HG02973 (cell line): Measurements from ENCODE around the gene HAPSTR1.

Source experiments
- ATAC-seq: cut with Tn5 transposase; IDR thresholded peaks from one replicate; pipeline ENCODE4 v1.9.1; 2021; ENCODE audit warnings: moderate library complexity; ENCODE audit not compliant: unreplicated experiment

The HAPSTR1 gene

DNA sequence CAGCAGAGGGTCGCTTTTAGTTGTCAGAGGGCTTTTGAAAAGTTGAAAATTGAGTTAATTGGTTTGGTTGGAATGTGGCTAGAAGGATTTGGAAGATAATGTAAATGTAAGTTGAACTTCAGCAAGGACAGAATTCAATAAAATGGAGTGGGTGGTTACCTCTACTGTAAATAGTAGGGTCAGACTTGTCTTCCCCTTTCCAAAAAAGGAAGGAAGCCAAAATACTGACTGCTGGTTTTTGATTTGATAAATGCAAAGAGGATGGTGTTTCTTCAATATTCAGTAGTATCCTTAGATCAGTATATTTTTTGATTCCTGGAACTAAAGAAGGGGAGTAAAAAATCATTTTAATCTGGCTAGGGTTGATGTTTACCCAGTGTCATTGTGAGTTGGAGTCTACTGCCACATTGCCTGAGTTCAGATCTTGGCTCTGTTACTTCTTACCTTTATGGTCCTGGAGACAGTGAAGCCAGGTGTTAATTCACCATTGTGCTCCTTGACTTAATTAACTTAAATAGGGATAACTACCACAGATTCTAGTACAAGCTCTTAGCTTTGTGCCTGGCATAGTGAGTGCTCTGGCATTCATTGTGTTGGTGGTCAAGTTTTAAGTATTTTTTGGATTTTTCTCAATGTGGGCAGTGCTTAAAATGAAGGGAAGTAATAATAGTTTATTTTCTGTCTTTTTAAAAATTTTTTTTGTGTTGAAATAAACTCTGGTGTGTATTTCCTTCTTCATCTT is 4.4 kb downstream of the HAPSTR1 start:
- no peak for ATAC-seq

- ATAC-seq, result no peak
Observed at GRCh38 chr16:9096416-9096952, 5.0 kb downstream of the HAPSTR1 start.

DNA sequence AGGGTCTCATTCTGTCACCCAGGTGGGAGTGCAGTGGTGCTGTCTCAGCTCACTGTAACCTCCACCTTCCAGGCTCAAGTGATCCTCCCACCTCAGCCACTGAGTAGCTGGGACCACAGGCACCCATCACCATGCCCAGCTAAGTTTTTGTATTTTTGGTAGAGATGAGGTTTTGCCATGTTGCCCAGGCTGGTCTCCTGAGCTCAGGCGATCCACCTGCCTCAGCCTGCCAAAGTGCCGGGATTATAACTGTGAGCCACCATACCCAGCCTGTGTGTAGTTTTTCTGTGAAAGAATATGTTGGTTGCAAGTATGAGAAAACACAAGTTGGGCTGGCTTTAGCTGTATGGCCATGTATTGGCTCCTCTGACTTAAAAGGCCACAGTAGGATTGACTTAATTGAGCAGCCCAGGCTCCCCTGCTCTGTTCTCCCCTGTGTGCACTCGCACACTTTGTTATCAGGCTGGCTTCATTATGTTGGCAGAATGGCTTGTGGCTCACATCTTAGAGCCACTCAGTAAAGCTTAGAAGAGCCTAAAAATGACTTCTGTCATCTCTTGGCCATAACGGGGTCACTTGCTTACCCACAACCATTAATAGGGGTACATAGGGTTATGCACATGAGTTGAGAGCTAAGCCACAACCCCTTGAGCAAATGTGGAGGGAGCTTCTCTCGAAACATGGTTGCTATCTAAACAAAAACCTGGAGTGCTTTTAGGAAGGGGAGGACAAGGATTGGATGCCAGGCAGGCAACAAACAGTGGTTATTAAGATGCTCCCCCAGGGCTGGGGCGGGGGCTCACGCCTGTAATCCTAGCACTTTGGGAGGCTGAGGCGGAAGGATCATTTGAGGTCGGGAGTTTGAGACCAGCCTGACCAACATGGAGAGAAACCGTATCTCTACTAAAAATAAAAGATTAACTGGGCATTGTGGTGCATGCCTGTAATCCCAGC is 6.1 kb downstream of the HAPSTR1 start:
- ATAC-seq, result no peak

DNA sequence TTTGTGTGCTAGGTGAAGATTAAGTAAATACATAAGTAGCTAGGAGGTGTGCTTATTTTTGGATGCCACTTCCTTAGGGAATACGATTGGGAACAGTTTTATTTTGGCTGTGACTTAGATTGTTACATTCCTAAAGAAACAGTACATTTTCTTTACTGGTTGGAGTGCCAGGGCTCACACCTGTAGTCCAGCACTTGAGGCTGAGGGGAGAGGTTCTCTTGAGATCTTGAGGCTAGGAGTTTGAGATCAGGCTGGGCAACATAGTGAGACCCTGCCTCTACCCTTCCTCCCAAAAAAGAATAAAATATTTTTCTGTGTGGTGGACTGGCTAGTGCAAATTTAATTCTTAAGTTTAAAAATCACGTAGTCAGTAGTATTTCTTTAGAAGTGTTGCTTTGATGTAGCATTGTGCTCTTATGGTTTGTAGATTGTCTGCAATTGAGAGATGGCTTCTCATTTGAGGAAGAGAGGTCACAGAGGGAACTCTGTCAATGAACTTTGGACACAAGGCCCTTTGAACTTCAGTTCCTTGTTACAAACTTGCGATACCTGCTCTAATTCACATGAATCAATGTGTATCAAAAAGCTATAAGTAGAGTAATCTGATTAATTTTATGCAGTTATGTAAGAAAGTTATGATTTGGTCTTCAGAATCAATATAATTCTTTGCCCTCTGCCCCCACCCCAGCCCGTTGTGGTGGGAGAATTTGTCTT is 7.1 kb downstream of the HAPSTR1 start:
- ATAC-seq, result no peak

- ATAC-seq, result no peak
Observed at GRCh38 chr16:9099131-9099625, 7.7 kb downstream of the HAPSTR1 start.

DNA sequence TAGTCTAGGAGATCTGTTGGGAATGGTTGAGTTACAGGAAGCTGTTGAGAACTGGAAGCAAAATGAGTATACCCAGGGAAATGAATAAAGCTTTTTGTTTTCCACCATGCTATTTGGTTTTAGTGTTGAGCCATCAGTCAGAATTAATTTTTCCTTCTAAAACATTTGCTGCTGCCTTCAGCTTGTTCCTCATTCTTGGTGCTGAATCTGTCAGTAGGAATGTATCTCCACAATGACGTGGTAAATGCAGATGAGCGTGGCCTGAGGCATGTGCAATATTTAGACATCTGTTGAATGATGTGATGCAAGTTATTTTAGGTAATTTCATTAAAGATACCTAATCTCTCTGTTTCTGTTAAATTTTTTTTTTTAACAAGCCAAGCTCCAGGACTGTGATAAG is 10.9 kb downstream of the HAPSTR1 start:
- ATAC-seq, result no peak

DNA sequence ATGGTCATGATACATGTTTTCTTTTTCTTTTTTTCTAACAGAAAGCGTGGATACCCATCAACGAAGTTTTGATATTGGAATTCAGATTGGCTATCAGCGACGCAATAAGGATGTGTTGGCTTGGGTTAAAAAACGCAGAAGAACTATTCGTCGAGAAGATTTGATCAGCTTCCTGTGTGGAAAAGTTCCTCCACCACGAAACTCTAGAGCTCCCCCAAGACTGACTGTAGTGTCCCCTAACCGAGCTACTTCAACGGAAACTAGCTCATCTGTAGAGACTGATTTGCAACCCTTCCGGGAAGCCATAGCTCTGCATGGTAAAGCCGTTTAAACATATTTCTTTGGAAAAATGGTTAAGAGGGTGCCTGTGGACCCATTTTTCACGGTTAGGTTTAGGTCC is 11.5 kb downstream of the HAPSTR1 start:
- ATAC-seq, result no peak

DNA sequence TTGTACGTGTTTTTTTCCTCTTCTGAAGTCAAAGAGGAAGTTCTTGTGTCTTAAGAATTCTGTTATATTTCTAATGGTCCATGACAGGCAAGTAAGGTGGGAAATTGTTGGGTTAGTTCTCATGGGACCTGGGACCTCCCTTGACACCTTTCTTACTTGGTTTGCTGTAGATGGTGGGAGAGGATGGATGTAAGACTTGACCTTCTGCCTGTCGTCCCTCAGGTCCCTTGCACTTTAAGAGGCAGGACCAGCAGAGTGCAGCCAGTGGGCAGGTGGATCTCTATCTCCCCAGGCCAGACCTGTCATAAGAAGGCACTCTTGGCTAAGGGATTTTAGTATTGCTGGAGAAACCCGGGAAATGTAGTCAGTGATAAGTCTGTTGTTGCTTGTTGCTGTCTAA is 12.1 kb downstream of the HAPSTR1 start:
- no peak for ATAC-seq

- no peak for ATAC-seq
Observed at GRCh38 chr16:9105189-9105588, 13.7 kb downstream of the HAPSTR1 start.

DNA sequence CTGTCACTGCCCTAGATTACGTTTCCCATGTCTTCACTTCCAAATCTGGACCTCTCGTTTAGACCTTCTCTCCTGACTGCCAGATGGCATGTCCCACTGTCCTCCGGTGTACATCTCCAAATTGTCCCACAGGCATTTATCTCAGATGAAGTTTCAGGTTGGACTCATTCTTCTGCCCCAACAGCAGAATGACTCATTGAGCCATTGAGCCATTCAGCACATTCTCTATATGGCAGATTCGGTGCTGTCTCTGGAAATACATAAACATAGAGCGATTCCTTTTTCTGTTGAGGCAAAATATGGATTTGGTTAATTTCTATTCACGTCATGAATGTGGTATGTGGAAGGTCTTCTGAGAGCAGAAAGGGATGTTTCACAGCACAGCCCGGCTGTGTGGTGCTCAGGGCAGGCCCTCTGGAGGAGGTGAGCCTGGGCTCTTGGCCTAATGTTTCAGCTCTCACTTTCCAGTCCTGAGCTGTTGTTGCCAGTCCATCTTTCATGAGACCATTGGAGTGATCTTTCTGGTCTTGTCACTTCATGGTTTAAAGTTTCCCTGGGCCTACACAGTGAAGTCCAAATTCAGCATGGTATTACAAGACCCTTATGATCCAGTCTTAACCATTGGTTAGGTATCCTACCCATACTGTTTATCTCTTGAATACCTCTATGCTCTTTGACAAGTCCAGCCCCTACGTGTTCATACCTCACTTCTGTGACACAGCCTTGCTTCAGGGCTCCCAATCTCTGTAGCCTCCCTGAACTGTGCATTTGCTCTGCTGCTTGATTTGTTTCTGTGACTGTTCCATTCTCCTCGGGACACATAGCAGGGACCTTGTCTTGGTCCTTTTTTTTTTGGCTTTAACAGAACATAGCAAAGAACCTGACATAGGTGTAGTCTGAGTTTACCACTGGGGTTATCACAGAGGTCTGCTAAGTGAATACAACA is 15.9 kb downstream of the HAPSTR1 start:
- no peak for ATAC-seq

GRCh38 chr16:9109255-9109654 is 17.8 kb downstream of the HAPSTR1 start:
- ATAC-seq, result no peak

DNA sequence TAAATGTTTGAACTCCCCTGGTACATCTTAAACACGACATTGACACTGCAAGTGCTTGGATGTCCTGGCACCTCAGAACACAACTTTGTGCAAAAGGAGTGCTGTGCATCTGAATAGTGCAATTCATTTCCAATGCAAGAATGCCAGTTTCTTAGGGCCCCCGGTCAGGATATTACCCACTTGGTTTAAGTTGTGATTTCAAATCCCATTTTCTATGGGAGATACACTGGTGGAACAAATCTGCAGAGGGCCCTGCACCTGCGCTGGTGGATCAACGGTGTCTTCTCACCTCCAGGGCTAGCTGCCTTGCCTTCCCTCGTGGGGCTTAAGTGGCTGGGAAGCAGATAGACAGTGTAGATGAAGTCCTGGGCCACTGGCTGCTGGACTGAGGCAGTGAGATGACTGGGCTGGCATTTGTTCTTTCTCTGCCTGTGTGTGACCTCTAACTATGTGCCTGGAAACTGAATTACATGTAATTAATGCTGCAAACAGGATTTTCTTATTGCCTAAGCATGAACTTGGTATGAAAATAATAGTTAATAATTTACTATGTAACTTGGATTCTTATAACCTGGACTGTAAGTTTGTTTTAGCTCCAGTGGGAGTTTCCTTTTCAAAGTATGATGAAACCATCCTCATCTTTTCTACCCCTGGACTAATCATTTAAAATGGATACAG is 20.9 kb downstream of the HAPSTR1 start:
- no peak for ATAC-seq

- ATAC-seq, result no peak
Observed at GRCh38 chr16:9112844-9113186, 21.4 kb downstream of the HAPSTR1 start.

DNA sequence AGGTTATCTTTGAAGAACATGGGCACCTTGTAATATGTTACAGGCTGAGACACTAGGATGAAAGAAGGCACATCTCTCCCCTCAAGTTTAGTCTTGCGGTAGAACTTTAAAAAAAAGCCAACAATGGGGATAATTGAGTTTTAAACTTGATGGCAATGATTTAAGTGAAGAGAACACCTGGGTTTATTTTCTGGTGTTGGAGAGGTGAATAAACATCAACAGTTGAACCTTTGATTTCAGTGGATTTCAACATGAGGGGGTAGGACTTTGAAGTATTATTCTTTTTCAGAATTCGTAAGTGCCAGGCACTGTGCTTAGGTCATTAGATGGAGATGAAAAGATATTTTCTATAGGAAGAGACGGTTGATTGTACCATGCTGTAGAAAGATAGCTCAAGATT is 22.3 kb downstream of the HAPSTR1 start:
- ATAC-seq, result no peak

DNA sequence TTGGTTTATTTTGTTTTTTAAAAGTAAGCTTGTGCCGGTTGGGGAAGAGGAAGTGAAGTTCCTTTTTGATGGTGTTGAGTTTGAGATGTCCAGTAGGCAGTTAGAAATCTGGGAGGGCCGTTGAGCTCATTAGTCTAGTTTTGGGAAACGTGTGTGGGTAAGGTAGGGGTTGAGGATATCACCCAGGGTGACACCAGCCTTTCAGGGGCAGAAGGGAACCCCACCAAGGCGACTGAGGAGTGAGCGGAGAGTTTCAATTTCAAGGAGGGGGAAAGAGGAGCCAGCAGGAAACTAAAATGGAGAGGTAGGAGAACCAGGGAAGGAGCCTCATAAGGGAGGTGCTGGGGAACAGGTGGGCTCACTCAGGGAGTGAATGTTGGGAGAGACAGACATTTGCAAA is 22.7 kb downstream of the HAPSTR1 start:
- no peak for ATAC-seq

DNA sequence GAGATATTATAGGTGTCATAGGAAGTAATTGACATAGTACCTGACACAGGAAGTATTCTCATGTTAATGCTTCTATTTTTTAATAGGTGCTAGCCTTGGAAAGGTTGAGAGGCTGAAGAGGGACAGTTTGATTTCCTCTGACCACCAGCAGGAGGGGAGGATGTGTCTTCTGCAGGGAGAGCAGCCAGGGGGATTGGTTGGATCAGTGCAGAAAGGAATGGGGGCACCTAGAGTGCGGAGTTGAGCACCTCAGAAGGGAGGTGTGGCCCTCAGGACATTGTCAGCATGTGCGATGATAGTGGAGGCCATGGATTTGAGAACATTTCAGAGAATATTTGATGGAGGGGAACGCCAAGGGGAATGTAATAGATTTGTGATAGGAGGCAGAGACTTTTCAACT is 23.4 kb downstream of the HAPSTR1 start:
- ATAC-seq, result no peak

GRCh38 chr16:9115277-9115676 is 23.8 kb downstream of the HAPSTR1 start:
- no peak for ATAC-seq

DNA sequence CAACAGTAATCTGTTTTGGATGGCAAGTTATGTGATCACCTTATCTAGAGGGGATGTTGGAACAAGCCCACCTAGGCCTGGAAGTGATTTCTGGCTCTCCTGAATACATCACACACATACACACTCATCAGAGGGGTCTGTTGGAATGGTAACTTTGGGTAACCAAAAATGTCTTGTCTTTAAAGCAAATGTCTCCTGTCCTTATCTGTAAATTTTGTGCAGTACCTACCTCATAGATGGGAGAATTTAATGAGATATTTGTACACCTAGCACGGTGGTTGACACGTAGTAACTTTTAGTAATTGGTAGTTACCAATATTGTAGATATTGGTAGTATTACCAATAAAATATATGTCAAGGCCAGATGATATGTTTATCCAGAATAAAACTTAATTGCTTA is 24.7 kb downstream of the HAPSTR1 start:
- ATAC-seq, result no peak

GRCh38 chr16:9118170-9118569 is 26.7 kb downstream of the HAPSTR1 start:
- no peak for ATAC-seq

GRCh38 chr16:9119795-9120194 is 28.4 kb downstream of the HAPSTR1 start:
- ATAC-seq, result no peak
